HT1080 (cell line): ENCODE data around the gene CYP27A1. TPM values are rescaled to one million over a fixed set of nuclear protein-coding genes. Genes with fewer than 3 reads are reported as not detected.

Experiments
- DNase-seq: peaks from one replicate; pipeline ENCODE4 v3.0.0-alpha.2; 2015; ENCODE audit warnings: low read depth
- total RNA-seq: library from RNA; depleted of rRNA; stranded (reverse); fragments of >200 nt; shearing (Covaris generic); gene quantifications from 2 replicates; pipeline ENCODE4 v1.2.3, GENCODE V29; 2014

The CYP27A1 gene
- total RNA-seq, 1 experiment from 2014 or later, result not detected

DNA sequence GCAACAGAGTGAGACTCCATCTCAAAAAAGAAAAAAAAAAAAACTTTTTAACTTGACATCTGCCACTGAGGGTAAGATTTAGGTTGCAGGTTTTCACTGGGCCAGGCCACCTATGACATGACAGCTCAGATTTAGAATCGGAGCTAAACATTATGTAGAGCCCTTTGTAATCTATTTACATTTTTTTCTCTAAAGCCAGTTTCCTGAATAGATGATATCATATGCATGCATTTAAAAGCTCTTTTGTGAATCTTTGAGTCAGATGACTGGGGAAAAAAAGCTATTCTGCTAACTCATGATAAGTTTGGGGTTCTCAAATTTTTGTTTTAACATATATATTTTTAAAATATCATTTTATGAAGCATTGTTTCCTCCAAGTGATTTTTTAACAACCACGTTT, 28.3 kb downstream of the CYP27A1 start:
- no peak for DNase-seq

GRCh38 chr2:218811382-218811781, 29.4 kb downstream of the CYP27A1 start:
- DNase-seq, result no peak

GRCh38 chr2:218812096-218812815, 30.3 kb downstream of the CYP27A1 start:
- DNase-seq, result no peak

- no peak for DNase-seq
Observed at GRCh38 chr2:218812861-218813260, 30.9 kb downstream of the CYP27A1 start.

- no peak for DNase-seq
Observed at GRCh38 chr2:218813771-218814460, 32.0 kb downstream of the CYP27A1 start.

- no peak for DNase-seq
Observed at GRCh38 chr2:218814540-218815243, 32.7 kb downstream of the CYP27A1 start.

GRCh38 chr2:218815244-218815637, 33.3 kb downstream of the CYP27A1 start:
- no peak for DNase-seq

GRCh38 chr2:218815649-218816048, 33.7 kb downstream of the CYP27A1 start:
- no peak for DNase-seq

DNA sequence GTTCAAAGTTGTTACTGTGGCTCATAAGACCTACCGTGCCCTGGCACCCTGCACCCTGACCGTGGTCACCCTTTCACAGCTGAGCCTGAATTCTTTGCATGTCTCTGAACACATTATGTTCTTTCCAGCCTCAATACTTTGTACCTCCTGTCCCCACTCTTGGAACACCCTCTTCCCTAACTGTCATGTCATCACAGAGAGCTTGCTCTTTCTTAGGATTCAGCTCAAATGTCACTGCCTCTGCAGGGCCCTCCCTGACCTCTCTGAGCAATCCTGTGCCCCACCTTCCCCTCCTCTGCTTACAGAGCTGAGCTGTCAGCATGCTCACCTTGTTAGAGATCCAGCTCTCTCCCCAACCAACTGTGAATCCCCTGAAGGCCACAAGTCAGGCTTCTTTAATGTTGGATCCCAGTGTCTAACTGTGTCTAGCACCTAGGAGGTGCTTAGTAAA, 34.6 kb downstream of the CYP27A1 start:
- no peak for DNase-seq

GRCh38 chr2:218819093-218819492, 37.1 kb downstream of the CYP27A1 start:
- no peak for DNase-seq

- no peak for DNase-seq
Observed at GRCh38 chr2:218820746-218821369, 38.9 kb downstream of the CYP27A1 start.

- DNase-seq, result no peak
Observed at GRCh38 chr2:218821605-218822211, 39.8 kb downstream of the CYP27A1 start.

GRCh38 chr2:218822622-218823021, 40.7 kb downstream of the CYP27A1 start:
- DNase-seq, result no peak

GRCh38 chr2:218823196-218823855, 41.4 kb downstream of the CYP27A1 start:
- DNase-seq, result no peak

DNA sequence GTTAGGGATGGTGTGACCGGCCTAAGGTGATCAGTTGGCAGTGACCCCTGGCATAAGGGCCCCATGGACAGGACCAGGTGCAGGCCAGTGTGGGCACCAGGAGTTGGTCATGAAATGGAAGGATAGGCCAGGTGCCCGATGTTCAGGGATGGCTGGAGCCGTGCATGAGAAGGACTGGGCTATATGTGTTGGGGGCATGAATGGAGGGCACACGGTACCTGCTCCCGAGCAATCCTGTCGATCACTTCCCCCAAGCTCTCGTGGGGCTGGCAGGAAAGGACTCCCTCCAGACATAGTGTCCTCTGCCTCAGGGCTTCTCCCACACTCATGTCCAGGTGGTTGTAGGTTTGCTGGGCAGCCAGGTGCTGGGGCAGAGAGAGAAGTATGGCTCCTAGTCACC, 42.1 kb downstream of the CYP27A1 start:
- no peak for DNase-seq

- DNase-seq, result no peak
Observed at GRCh38 chr2:218826791-218827190, 44.8 kb downstream of the CYP27A1 start.

DNA sequence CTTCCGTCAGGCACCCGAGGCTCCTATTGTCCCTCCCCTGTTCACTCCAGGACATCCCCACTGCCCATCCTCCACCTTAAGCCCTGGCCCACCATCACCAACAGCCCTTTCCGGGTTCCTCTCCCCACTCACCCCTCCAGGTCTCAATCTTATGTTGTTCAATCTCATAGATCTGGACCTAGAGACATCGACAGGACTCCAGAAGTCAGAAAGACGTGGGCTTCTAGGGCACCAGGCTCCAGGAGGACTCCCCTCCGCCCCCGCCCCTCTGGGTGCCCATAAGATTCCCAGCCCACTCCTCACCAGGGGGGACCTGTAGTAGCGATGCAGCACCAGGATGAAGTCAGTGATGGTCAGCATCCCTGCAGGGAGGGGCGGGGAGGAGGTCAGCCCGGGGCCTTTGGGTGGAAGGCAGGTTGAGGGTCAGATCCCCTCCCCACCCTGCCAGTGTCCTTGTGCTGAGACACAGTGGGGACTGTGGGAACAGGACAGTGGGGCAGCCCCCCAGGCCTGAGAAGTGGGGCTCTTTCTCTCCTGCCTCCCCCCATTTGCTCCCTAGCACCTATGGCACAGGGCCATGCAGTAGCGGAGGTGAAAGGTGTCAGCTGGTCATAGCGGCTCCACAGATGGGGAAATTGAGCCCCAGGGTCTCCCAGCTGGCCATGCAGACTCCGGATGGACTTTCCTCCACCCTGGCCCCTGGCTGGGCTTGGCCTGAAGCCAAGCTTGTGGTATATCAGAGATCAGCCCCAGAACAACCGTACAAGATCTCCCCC, 45.9 kb downstream of the CYP27A1 start:
- no peak for DNase-seq

DNA sequence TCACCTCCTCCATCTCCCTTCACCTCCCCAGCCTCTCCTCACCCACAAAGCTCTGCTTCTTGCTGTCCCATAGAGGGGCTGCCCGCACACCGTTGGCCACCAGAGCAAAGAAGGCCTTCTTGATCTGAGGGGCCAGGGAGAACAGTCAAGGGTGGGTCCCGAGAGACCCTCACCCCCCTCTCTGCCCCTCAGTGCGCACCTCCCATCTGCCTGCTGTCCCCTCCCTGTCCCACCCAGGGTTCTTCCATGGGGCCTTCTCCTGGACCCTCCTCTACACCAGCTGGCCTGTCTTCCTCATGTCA, 46.5 kb downstream of the CYP27A1 start:
- no peak for DNase-seq

DNA sequence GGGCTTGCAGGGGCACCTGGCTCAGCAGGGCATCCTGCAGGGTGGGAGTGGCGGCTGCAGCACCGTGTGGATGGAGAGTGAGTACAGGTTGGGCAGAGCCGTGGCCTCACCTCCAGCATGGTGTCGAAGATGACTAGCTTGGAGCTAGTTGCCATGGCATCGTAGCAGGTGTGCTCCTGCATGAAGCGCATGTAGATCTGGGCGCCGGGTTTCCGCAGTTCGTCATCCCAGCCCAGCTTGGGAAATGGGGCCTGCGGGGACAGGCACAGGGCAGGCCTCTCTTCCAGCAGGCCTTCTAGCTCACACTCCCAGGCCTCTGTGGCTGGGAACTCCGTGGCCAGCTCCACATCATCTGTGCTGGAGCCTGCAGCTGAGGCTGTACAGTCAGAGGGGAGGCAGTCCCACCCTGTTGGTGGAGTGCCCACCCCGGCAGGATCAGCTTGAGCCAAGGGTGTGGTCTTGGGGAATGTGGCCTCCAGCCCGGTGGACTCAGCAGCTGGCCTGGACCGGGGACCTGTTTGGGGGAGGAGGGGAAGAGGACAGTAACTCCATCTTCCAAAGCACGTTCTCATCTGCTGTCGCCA, 48.0 kb downstream of the CYP27A1 start:
- no peak for DNase-seq
